A549 treated with CpdA at 1 μM for 4 hours (cell line): ENCODE data around the gene ZNF512B. TPM values are rescaled to one million over a fixed set of nuclear protein-coding genes. Genes with fewer than 3 reads are reported as not detected.

Experiments
- total RNA-seq: library from RNA; stranded (reverse); fragments of 200-300 nt; extraction: Qiagen RNA extraction; gene quantifications from 5 replicates; pipeline ENCODE4 v1.2.3, GENCODE V29; 2022; ENCODE audit warnings: low read depth

ZNF512B gene
- total RNA-seq, result 9.7 to 13.9 TPM (median 10.9 TPM) in 5 replicates

GRCh38 chr20:63969838-63970713 is at the start of gene ZNF512B:
Gene ZNF512B, minus strand, starts transcription at chr20:63969930. Its CDS starts 1,980 bp downstream, at chr20:63967950.

GRCh38 chr20:63980806-63981728 is 11.3 kb upstream of the ZNF512B start, which contains the start of gene PRPF6:
Gene PRPF6, plus strand, starts transcription at chr20:63981132. Its CDS starts 114 bp downstream, at chr20:63981246.

GRCh38 chr20:63979557-63980316 is 10.0 kb upstream of the ZNF512B start, which contains the start of gene SAMD10:
Gene SAMD10, minus strand, starts transcription at chr20:63979642. Its CDS starts 175 bp downstream, at chr20:63979467.

GRCh38 chr20:63955827-63956663 is 13.7 kb downstream of the ZNF512B start, which contains the start of gene UCKL1:
Gene UCKL1, minus strand, starts transcription at chr20:63956416. Its CDS starts 44 bp downstream, at chr20:63956372.

Other genes with a start within 250 kb of the ZNF512B start
- 6.2 to 10.5 TPM (median 8.5 TPM) in 5 replicates for gene LIME1, start 233.3 kb downstream of the ZNF512B start, total RNA-seq
- 59.2 to 100 TPM (median 91.0 TPM) in 5 replicates for gene SLC2A4RG, start 230.2 kb downstream of the ZNF512B start, total RNA-seq
- 0.59 to 1.1 TPM (median 0.78 TPM) in 5 replicates for gene ZBTB46, start 138.7 kb downstream of the ZNF512B start, total RNA-seq
- gene ABHD16B, start 108.4 kb downstream of the ZNF512B start, total RNA-seq, result 0.05 TPM in 1 of 5 replicates, not detected in the others
- 125 to 141 TPM (median 132 TPM) in 5 replicates for gene TPD52L2, start 104.7 kb downstream of the ZNF512B start, total RNA-seq
- 24.9 to 32.4 TPM (median 29.2 TPM) in 5 replicates for gene DNAJC5, start 74.8 kb downstream of the ZNF512B start, total RNA-seq
- gene UCKL1, start 13.5 kb downstream of the ZNF512B start, total RNA-seq, result 22.3 to 34.4 TPM (median 28.8 TPM) in 5 replicates
- not detected in 5 replicates for gene SAMD10, start 9.7 kb upstream of the ZNF512B start, total RNA-seq
- gene PRPF6, start 11.2 kb upstream of the ZNF512B start, total RNA-seq, result 54.8 to 58.4 TPM (median 57.1 TPM) in 5 replicates
- 0.16 to 0.57 TPM (median 0.37 TPM) in 5 replicates for gene C20orf204, start 66.3 kb upstream of the ZNF512B start, total RNA-seq
- 0.58 to 2.3 TPM (median 2.2 TPM) in 5 replicates for gene SOX18, start 79.7 kb upstream of the ZNF512B start, total RNA-seq
- gene TCEA2, start 93.3 kb upstream of the ZNF512B start, total RNA-seq, result 32.0 to 50.8 TPM (median 45.4 TPM) in 5 replicates
- gene RGS19, start 109.6 kb upstream of the ZNF512B start, total RNA-seq, result 13.7 to 27.6 TPM (median 23.8 TPM) in 5 replicates
- gene OPRL1, start 110.2 kb upstream of the ZNF512B start, total RNA-seq, result 0.44 to 0.76 TPM (median 0.57 TPM) in 5 replicates
- gene LKAAEAR1, start 114.5 kb upstream of the ZNF512B start, total RNA-seq, result 0.72 to 1.5 TPM (median 1.4 TPM) in 5 replicates
- not detected in 5 replicates for gene NPBWR2, start 137.6 kb upstream of the ZNF512B start, total RNA-seq
- 0.05 to 0.27 TPM (median 0.09 TPM) in 4 of 5 replicates, not detected in the other for gene MYT1, start 194.5 kb upstream of the ZNF512B start, total RNA-seq